Body of pancreas (tissue), 4 donors: ENCODE measurements around the gene NRG4.

Experiments used
- CTCF ChIP-seq, 7 experiments: fragments of 450-650 bp in 4 of 7; fragments of 200-600 bp in 3 of 7; sonication (generic) in 3 of 7; IDR thresholded peaks; one replicate each; pipeline ENCODE4 v1.5.1; 2016 to 2019; ENCODE audit warnings: antibody characterized with exemption in 7 of 7
- POLR2A ChIP-seq, 3 donors: fragments of 450-650 bp; IDR thresholded peaks; one replicate each; pipeline ENCODE4 v1.6.1; 2016; ENCODE audit warnings: antibody characterized with exemption in 3 of 3, mild to moderate bottlenecking in 2 of 3

GRCh38 chr15:76011627-76012551 is at the start of gene NRG4:
- TF ChIP-seq CTCF (IDR thresholded peaks at IDR 0.05) (no peak), POLR2A (IDR thresholded peaks at IDR 0.05) (peak in 2 of 3 donors; percentile 57 to 73)
